ENCODE measurements around the gene SH3BP5. TPM values are rescaled to one million over a fixed set of nuclear protein-coding genes. Genes with fewer than 3 reads are reported as not detected.

SH3BP5 gene
- total RNA-seq, 1 experiment from 2014 or later: 13.9 TPM

GRCh38 chr3:15283702-15284101, 48.7 kb downstream of the SH3BP5 start:
- ATAC-seq: no peak
- no peak for DNase-seq (ENCODE audit: low read depth, low spot score)
- Histone ChIP-seq H3K4me1 (ENCODE audit: control insufficient read depth in 1 of 2, insufficient read depth in 2 of 2, low read length in 2 of 2) (peaks cover 5 to 11% of the 10 kb centered on the region in 2 experiments; a peak in 2 of 4 replicates), H3K27me3 (ENCODE audit: insufficient read depth, low read length) (no peaks in the 10 kb centered on the region), H3K9me2 (ENCODE audit: insufficient read depth) (no peaks in the 10 kb centered on the region), H3K4me2 (ENCODE audit: low read length) (no peak overlapping the region), H4K20me1 (ENCODE audit: insufficient read depth) (no peaks in the 10 kb centered on the region), H3K9ac (ENCODE audit: low read length) (no peak overlapping the region), H3K36me3 (ENCODE audit: control insufficient read depth in 1 of 2, insufficient read depth in 2 of 2, low read length in 2 of 2) (no peaks in the 10 kb centered on the region), H3K9me3 (ENCODE audit: control insufficient read depth in 1 of 2, insufficient read depth in 1 of 2, low read depth in 1 of 2, low read length in 2 of 2) (no peaks in the 10 kb centered on the region), H3K4me3 (replicated peaks in 1 of 2; ENCODE audit: low read depth in 1 of 2, low read length in 2 of 2) (no peak overlapping the region), H3K27ac (ENCODE audit: low read depth, low read length) (no peak overlapping the region), H3K79me2 (ENCODE audit: insufficient read depth, low read length) (0 out of 2 replicates have a peak, but pooled peaks cover 7% of the 10 kb centered on the region), H2AFZ (ENCODE audit: low read depth, low read length, poor library complexity, severe bottlenecking) (no peak overlapping the region)
- no TSS peak for BruUV-seq (replicated peaks)
- ChIA-PET POLR2A (no interaction called here), RAD21 (ENCODE audit: low non-redundant PET in 1 of 2, low total read pairs in 2 of 2, uncharacterized antibody in 2 of 2, unreplicated experiment in 2 of 2) (no interaction called here), CTCF (interaction anchor here (1.5 kb wide), 1 partner anchor 16 kb away, joined by 6 read pairs; no protein-coding TSS in a partner anchor)
- no peak for TF ChIP-seq YY1 (IDR thresholded peaks at IDR 0.05; ENCODE audit: extremely low read depth, insufficient replicate concordance, low read depth, low read length)
- no peak for TF ChIP-seq RAD21 (IDR thresholded peaks at IDR 0.05; ENCODE audit: low read depth)
- TF ChIP-seq TCF7L2 (IDR thresholded peaks at IDR 0.05; ENCODE audit: borderline replicate concordance, extremely low read depth, insufficient read depth, insufficient read length): no peak
- TF ChIP-seq EGR1 (IDR thresholded peaks at IDR 0.05; ENCODE audit: low read depth): no peak
- no peak for TF ChIP-seq EZH2 (IDR thresholded peaks at IDR 0.05)
- TF ChIP-seq MAX (IDR thresholded peaks at IDR 0.05): no peak
- intact Hi-C loops (cut with micrococcal nuclease): no loop called here

GRCh38 chr3:15281817-15282216, 50.6 kb downstream of the SH3BP5 start:
- Histone ChIP-seq H3K4me3 (replicated peaks in 1 of 2; ENCODE audit: low read depth in 1 of 2, low read length in 2 of 2) (no peak overlapping the region), H3K9ac (ENCODE audit: low read length) (no peak overlapping the region), H3K4me2 (ENCODE audit: low read length) (no peak overlapping the region), H3K9me2 (ENCODE audit: insufficient read depth) (no peaks in the 10 kb centered on the region), H3K79me2 (ENCODE audit: insufficient read depth, low read length) (0 out of 2 replicates have a peak, but pooled peaks cover 7% of the 10 kb centered on the region), H2AFZ (ENCODE audit: low read depth, low read length, poor library complexity, severe bottlenecking) (no peak overlapping the region), H3K4me1 (ENCODE audit: control insufficient read depth in 1 of 2, insufficient read depth in 2 of 2, low read length in 2 of 2) (peaks cover 5 to 11% of the 10 kb centered on the region in 2 experiments; a peak in 2 of 4 replicates), H3K36me3 (ENCODE audit: control insufficient read depth in 1 of 2, insufficient read depth in 2 of 2, low read length in 2 of 2) (no peaks in the 10 kb centered on the region), H3K27ac (ENCODE audit: low read depth, low read length) (no peak overlapping the region), H3K27me3 (ENCODE audit: insufficient read depth, low read length) (no peaks in the 10 kb centered on the region), H4K20me1 (ENCODE audit: insufficient read depth) (no peaks in the 10 kb centered on the region), H3K9me3 (ENCODE audit: control insufficient read depth in 1 of 2, insufficient read depth in 1 of 2, low read depth in 1 of 2, low read length in 2 of 2) (no peaks in the 10 kb centered on the region)
- intact Hi-C loops (cut with micrococcal nuclease): no loop called here
- TF ChIP-seq EZH2phosphoT487 (IDR thresholded peaks at IDR 0.05; ENCODE audit: borderline replicate concordance) (no peak), POLR2AphosphoS5 (IDR thresholded peaks at IDR 0.05; ENCODE audit: low read depth, low read length) (no peak), JUND (IDR thresholded peaks at IDR 0.05) (no peak), ZNF274 (IDR thresholded peaks at IDR 0.05; ENCODE audit: low read depth, low read length) (no peak), CTCF (IDR thresholded peaks at IDR 0.05 in 2 of 3, conservative IDR thresholded peaks at IDR 0.05 in 1 of 3; ENCODE audit: borderline replicate concordance in 1 of 3, insufficient read depth in 1 of 3, low read depth in 2 of 3, low read length in 2 of 3) (no peak), CBX3 (IDR thresholded peaks at IDR 0.05; ENCODE audit: low read depth) (no peak), REST (IDR thresholded peaks at IDR 0.05; ENCODE audit: low read depth) (no peak)
- DNase-seq (ENCODE audit: low read depth, low spot score) (no peak), ATAC-seq (no peak)
- no TSS peak for BruUV-seq (replicated peaks)
- CTCF ChIA-PET: no interaction called here
- POLR2A ChIA-PET: no interaction called here
- RAD21 ChIA-PET (ENCODE audit: low non-redundant PET in 1 of 2, low total read pairs in 2 of 2, uncharacterized antibody in 2 of 2, unreplicated experiment in 2 of 2): no interaction called here
